GM21528 (cell line): ENCODE measurements around the gene ULK4.
"Not testable (repeated sequence)": the region's sequence is repeated elsewhere in the genome, so short reads cannot be mapped to it uniquely, and the experiment has no call there.

Experiments used
- ATAC-seq: cut with Tn5 transposase; IDR thresholded peaks from one replicate; pipeline ENCODE4 v1.9.1; 2021; ENCODE audit warnings: mild to moderate bottlenecking, moderate library complexity; ENCODE audit not compliant: unreplicated experiment, low FRiP score

Gene ULK4

GRCh38 chr3:41404582-41404981 is 557.3 kb downstream of the ULK4 start:
- no peak for ATAC-seq

GRCh38 chr3:41394896-41395295 is 567.0 kb downstream of the ULK4 start:
- no peak for ATAC-seq

- not testable (repeated sequence) for ATAC-seq
Measured at GRCh38 chr3:41370765-41371535, 591.0 kb downstream of the ULK4 start.

GRCh38 chr3:41370307-41370706 is 591.6 kb downstream of the ULK4 start:
- no peak for ATAC-seq

- no peak for ATAC-seq
Measured at GRCh38 chr3:41369838-41370237, 592.1 kb downstream of the ULK4 start.

GRCh38 chr3:41365973-41366372 is 595.9 kb downstream of the ULK4 start:
- no peak for ATAC-seq

- ATAC-seq = no peak
Measured at GRCh38 chr3:41364736-41365135, 597.2 kb downstream of the ULK4 start.

- no peak for ATAC-seq
Measured at GRCh38 chr3:41363830-41364523, 597.9 kb downstream of the ULK4 start.

- no peak for ATAC-seq
Measured at GRCh38 chr3:41362638-41363559, 599.0 kb downstream of the ULK4 start.

- no peak for ATAC-seq
Measured at GRCh38 chr3:41357271-41357670, 604.6 kb downstream of the ULK4 start.

GRCh38 chr3:41356775-41357174 is 605.1 kb downstream of the ULK4 start:
- ATAC-seq = no peak

- no peak for ATAC-seq
Measured at GRCh38 chr3:41352510-41352909, 609.4 kb downstream of the ULK4 start.

- no peak for ATAC-seq
Measured at GRCh38 chr3:41350441-41350840, 611.5 kb downstream of the ULK4 start.

GRCh38 chr3:41348401-41348800 is 613.5 kb downstream of the ULK4 start:
- no peak for ATAC-seq

GRCh38 chr3:41346698-41347270 is 615.1 kb downstream of the ULK4 start:
- ATAC-seq = no peak

- ATAC-seq = no peak
Measured at GRCh38 chr3:41345788-41346187, 616.1 kb downstream of the ULK4 start.

GRCh38 chr3:41339758-41340157 is 622.1 kb downstream of the ULK4 start:
- ATAC-seq = no peak

- ATAC-seq = no peak
Measured at GRCh38 chr3:41338276-41338675, 623.6 kb downstream of the ULK4 start.

GRCh38 chr3:41334426-41334825 is 627.5 kb downstream of the ULK4 start:
- no peak for ATAC-seq

GRCh38 chr3:41331041-41331440 is 630.9 kb downstream of the ULK4 start:
- ATAC-seq = no peak

GRCh38 chr3:41330465-41330864 is 631.4 kb downstream of the ULK4 start:
- ATAC-seq = no peak
